GM10847 (cell line): ENCODE results near the gene ATP8A1.

Experiments
- POLR2A ChIP-seq: IDR thresholded peaks from 2 replicates; pipeline ENCODE4 v1.6.1; 2011; ENCODE audit not compliant: insufficient read length; ENCODE audit errors: extremely low read depth

The ATP8A1 gene

GRCh38 chr4:42638321-42638720 is 18.6 kb downstream of the ATP8A1 start:
- TF ChIP-seq POLR2A, result no peak

GRCh38 chr4:42637867-42638266 is 19.0 kb downstream of the ATP8A1 start:
- TF ChIP-seq POLR2A, result no peak

GRCh38 chr4:42637104-42637503 is 19.8 kb downstream of the ATP8A1 start:
- TF ChIP-seq POLR2A, result no peak

- TF ChIP-seq POLR2A, result no peak
Observed at GRCh38 chr4:42636645-42636949, 20.3 kb downstream of the ATP8A1 start.

GRCh38 chr4:42633605-42634388 is 23.1 kb downstream of the ATP8A1 start:
- TF ChIP-seq POLR2A, result no peak

GRCh38 chr4:42632653-42633382 is 24.1 kb downstream of the ATP8A1 start:
- no peak for TF ChIP-seq POLR2A

GRCh38 chr4:42630908-42631307 is 26.0 kb downstream of the ATP8A1 start:
- TF ChIP-seq POLR2A, result no peak

- no peak for TF ChIP-seq POLR2A
Observed at GRCh38 chr4:42628740-42629139, 28.2 kb downstream of the ATP8A1 start.

- peak; percentile 28 for TF ChIP-seq POLR2A
Observed at GRCh38 chr4:42627885-42628646, 28.8 kb downstream of the ATP8A1 start.

- no peak for TF ChIP-seq POLR2A
Observed at GRCh38 chr4:42626629-42627146, 30.2 kb downstream of the ATP8A1 start.

GRCh38 chr4:42625329-42625728 is 31.6 kb downstream of the ATP8A1 start:
- TF ChIP-seq POLR2A, result no peak

- TF ChIP-seq POLR2A, result no peak
Observed at GRCh38 chr4:42624551-42624950, 32.4 kb downstream of the ATP8A1 start.

GRCh38 chr4:42618023-42618422 is 38.9 kb downstream of the ATP8A1 start:
- no peak for TF ChIP-seq POLR2A

GRCh38 chr4:42617030-42617429 is 39.9 kb downstream of the ATP8A1 start:
- no peak for TF ChIP-seq POLR2A

- TF ChIP-seq POLR2A, result no peak
Observed at GRCh38 chr4:42616572-42616971, 40.3 kb downstream of the ATP8A1 start.
